HFFc6 (cell line): ENCODE measurements around the gene PROK2. TPM values are rescaled to one million over a fixed set of nuclear protein-coding genes. Genes with fewer than 3 reads are reported as not detected.

Experiments used
- DNase-seq: peaks from one replicate; pipeline ENCODE4 v3.0.0-alpha.2; 2018
- H3K27ac Mint-ChIP-seq: 2 replicates; pipeline ENCODE4 v1.8.0; 2020; ENCODE audit warnings: mild to moderate bottlenecking, mixed read lengths
- H3K27me3 Mint-ChIP-seq: 2 replicates; pipeline ENCODE4 v1.8.0; 2021; ENCODE audit warnings: mild to moderate bottlenecking, moderate library complexity, mixed read lengths; ENCODE audit not compliant: insufficient read depth
- H3K36me3 Mint-ChIP-seq: 2 replicates; pipeline ENCODE4 v1.8.0; 2021; ENCODE audit warnings: low read depth, mixed read lengths
- H3K4me1 Mint-ChIP-seq: 2 replicates; pipeline ENCODE4 v1.8.0; 2020; ENCODE audit warnings: low read depth, mixed read lengths
- H3K4me3 Mint-ChIP-seq: 2 replicates; pipeline ENCODE4 v1.8.0; 2020; ENCODE audit warnings: mild to moderate bottlenecking, moderate library complexity, mixed read lengths
- H3K9me3 Mint-ChIP-seq: 2 replicates; pipeline ENCODE4 v1.8.0; 2020; ENCODE audit warnings: mild to moderate bottlenecking, mixed read lengths
- total RNA-seq, 6 experiments: library from RNA; stranded (reverse); fragmentation: NEBNext Ultra II Directional; extraction: Animal tissue kit (Norgen Biotek cat#: 25700); gene quantifications; 2 replicates in 1 of 6; 3 replicates in 5 of 6; pipeline ENCODE4 v1.2.3, GENCODE V29; 2021
- TF ChIP-seq, protein P1 (sequence below): fragments of 200-600 bp; sonication (generic); IDR thresholded peaks from 2 replicates; pipeline ENCODE4 v1.5.0; 2021; ENCODE audit warnings: antibody characterized with exemption, mild to moderate bottlenecking

The PROK2 gene
- total RNA-seq, 6 experiments from 2014 or later = not detected

DNA sequence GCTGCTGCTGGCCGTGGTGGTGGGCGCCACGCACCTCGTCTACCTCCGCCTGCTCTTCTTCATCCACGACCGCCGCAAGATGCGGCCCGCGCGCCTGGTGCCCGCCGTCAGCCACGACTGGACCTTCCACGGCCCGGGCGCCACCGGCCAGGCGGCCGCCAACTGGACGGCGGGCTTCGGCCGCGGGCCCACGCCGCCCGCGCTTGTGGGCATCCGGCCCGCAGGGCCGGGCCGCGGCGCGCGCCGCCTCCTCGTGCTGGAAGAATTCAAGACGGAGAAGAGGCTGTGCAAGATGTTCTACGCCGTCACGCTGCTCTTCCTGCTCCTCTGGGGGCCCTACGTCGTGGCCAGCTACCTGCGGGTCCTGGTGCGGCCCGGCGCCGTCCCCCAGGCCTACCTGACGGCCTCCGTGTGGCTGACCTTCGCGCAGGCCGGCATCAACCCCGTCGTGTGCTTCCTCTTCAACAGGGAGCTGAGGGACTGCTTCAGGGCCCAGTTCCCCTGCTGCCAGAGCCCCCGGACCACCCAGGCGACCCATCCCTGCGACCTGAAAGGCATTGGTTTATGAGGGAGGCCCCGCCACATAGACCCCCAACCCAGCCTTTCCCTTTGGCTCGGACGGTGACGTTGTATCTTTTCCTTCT, 30.2 kb downstream of the PROK2 start:
- no peak for DNase-seq
- no peaks in the 10 kb centered on the region for H3K4me1 Mint-ChIP-seq
- H3K36me3 Mint-ChIP-seq = no peaks in the 10 kb centered on the region
- H3K4me3 Mint-ChIP-seq = no peak overlapping the region
- no peaks in the 10 kb centered on the region for H3K9me3 Mint-ChIP-seq
- peaks cover 35% of the 10 kb centered on the region for H3K27me3 Mint-ChIP-seq
- TF ChIP-seq, protein P1, sequence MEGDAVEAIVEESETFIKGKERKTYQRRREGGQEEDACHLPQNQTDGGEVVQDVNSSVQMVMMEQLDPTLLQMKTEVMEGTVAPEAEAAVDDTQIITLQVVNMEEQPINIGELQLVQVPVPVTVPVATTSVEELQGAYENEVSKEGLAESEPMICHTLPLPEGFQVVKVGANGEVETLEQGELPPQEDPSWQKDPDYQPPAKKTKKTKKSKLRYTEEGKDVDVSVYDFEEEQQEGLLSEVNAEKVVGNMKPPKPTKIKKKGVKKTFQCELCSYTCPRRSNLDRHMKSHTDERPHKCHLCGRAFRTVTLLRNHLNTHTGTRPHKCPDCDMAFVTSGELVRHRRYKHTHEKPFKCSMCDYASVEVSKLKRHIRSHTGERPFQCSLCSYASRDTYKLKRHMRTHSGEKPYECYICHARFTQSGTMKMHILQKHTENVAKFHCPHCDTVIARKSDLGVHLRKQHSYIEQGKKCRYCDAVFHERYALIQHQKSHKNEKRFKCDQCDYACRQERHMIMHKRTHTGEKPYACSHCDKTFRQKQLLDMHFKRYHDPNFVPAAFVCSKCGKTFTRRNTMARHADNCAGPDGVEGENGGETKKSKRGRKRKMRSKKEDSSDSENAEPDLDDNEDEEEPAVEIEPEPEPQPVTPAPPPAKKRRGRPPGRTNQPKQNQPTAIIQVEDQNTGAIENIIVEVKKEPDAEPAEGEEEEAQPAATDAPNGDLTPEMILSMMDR = no peak
- no peak overlapping the region for H3K27ac Mint-ChIP-seq

DNA sequence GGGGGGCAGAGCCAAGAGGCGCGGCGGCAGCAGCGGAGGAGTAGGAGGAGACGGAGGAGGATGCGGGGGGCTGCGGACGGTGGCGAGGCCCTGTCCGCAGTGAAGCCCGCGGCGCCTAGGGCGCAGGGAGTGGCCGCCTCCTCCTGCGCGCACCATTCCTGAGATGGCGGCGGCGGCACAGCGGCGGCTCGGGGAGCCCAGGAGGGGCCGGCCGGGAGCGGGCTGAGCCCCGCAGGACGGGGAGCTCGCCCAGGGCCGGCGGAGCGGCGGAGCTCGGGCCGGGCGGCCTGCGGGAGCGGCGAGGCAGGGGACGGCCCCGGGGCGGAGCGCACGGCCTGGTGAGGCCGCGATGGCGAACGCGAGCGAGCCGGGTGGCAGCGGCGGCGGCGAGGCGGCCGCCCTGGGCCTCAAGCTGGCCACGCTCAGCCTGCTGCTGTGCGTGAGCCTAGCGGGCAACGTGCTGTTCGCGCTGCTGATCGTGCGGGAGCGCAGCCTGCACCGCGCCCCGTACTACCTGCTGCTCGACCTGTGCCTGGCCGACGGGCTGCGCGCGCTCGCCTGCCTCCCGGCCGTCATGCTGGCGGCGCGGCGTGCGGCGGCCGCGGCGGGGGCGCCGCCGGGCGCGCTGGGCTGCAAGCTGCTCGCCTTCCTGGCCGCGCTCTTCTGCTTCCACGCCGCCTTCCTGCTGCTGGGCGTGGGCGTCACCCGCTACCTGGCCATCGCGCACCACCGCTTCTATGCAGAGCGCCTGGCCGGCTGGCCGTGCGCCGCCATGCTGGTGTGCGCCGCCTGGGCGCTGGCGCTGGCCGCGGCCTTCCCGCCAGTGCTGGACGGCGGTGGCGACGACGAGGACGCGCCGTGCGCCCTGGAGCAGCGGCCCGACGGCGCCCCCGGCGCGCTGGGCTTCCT, 31.0 kb downstream of the PROK2 start, which contains the start of gene GPR27:
TSS of gene GPR27 (plus strand) at position 155 of the 909 bp plus-strand sequence. CDS start at position 350, 195 bp downstream.
- H3K27ac Mint-ChIP-seq = no peak within 1 kb of the TSS
- H3K4me1 Mint-ChIP-seq = no peaks in the 10 kb centered on the region
- no peak within 1 kb of the TSS for H3K4me3 Mint-ChIP-seq

DNA sequence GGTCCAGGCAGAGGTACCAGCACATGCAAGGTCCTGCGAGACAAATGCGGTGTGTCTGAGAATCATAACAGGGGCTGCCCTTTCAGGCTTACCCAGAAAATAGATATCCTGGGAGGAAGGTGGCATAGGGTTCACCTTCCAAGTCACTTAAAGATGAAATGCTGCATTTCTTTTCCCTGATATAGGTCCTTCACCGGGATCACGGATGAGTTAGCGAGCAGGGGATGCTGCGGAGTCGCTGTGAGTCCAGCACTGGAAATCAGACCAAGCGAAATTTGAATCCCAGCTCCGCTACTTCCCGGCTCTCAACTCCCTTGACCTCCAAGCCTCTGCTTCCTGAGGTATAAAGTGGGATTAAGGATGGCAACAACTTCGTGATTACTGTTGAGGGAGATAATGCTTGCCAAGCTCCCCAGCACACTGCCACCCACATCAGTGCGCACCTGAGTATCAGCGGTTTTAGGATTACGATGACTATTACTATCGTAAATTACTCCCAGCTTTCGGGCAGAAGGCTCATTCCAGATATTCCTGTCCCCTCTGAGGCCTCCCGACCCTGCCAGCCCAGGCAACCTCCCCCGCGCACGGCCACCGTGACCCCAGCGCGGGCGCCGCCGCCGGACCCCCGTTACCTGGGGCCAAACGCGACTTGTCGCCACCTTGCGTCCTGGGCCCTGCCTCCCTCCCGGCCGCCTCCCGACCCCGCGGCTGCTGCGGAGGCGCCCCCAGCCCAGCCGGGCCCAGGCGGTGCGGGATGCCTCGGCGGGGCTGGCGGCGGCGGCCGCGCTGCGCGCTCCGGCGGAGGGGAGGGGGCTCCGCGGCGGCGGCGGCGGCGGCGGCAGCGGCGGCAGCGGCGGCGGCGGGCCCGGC, 31.9 kb downstream of the PROK2 start:
- DNase-seq = no peak
- TF ChIP-seq, protein P1 = no peak
- no peaks in the 10 kb centered on the region for H3K9me3 Mint-ChIP-seq
- no peak overlapping the region for H3K27ac Mint-ChIP-seq
- H3K4me1 Mint-ChIP-seq = no peaks in the 10 kb centered on the region
- peaks cover 36% of the 10 kb centered on the region for H3K27me3 Mint-ChIP-seq
- H3K4me3 Mint-ChIP-seq = no peak overlapping the region
- no peaks in the 10 kb centered on the region for H3K36me3 Mint-ChIP-seq

More for the DNA sequence above, 31.0 kb downstream of the PROK2 start, which contains the start of gene GPR27:
- Mint-ChIP-seq H3K27me3 (peaks cover 31% of the 10 kb centered on the region), H3K9me3 (no peaks in the 10 kb centered on the region), H3K36me3 (no peaks in the 10 kb centered on the region)
- TF ChIP-seq, protein P1 = no peak
- DNase-seq = no peak

DNA sequence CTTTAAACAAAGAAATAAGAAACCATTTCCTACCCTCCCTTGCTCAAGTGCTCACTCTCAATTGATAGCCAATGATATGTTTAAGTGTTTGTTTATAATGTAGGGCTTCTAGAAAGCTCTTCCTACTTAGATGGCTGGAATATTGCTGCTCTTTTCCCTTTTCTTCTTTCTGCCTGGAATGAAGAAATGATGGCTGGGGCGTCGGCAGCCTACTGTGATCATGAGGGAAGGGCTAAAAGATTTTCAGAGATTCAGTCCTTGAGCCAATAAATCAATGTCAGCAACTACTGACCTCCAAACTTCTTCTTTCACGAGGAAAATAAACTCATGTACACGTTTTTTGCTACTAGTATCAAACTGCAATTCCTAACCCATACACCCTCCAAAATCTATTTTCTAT, 33.3 kb downstream of the PROK2 start:
- H3K36me3 Mint-ChIP-seq = no peaks in the 10 kb centered on the region
- no peaks in the 10 kb centered on the region for H3K4me1 Mint-ChIP-seq
- no peaks in the 10 kb centered on the region for H3K9me3 Mint-ChIP-seq
- H3K27ac Mint-ChIP-seq = no peak overlapping the region
- peaks cover 30% of the 10 kb centered on the region for H3K27me3 Mint-ChIP-seq
- no peak overlapping the region for H3K4me3 Mint-ChIP-seq
- DNase-seq = no peak
- TF ChIP-seq, protein P1 = no peak

DNA sequence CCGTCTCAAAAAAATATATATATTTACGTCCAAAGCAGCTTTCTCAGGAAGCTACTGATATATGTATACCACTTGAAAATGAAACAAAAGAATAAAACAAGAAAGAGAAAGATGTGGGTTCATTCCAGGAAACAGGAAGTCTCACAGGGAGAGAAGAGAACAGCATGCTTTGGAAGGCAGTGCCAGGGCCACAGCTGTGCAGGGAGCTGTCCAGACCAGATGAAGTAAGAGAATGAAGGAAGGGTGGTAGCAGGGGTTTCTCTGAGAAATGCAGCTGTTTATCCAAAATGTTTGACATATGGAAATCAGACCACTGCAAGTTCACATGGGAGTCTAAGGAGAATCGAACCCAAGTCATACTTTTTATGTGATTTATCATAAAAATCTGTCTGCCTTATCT, 40.2 kb downstream of the PROK2 start:
- Mint-ChIP-seq H3K27me3 (peaks cover 7% of the 10 kb centered on the region; the same call in 1 of the 2 replicates), H3K4me3 (no peak overlapping the region), H3K27ac (no peak overlapping the region), H3K4me1 (no peaks in the 10 kb centered on the region), H3K9me3 (peaks cover 36% of the 10 kb centered on the region), H3K36me3 (peaks cover 17% of the 10 kb centered on the region; the same call in 1 of the 2 replicates)
- DNase-seq = no peak
- TF ChIP-seq, protein P1 = no peak
